A172 (cell line): ENCODE data around the gene KCNC1. TPM values are rescaled to one million over a fixed set of nuclear protein-coding genes. Genes with fewer than 3 reads are reported as not detected.

Source experiments
- DNase-seq: peaks from one replicate; pipeline ENCODE4 v3.0.0-alpha.2; 2015; ENCODE audit warnings: low spot score
- total RNA-seq: library from RNA; depleted of rRNA; stranded (reverse); fragments of >200 nt; shearing (Covaris generic); gene quantifications from 2 replicates; pipeline ENCODE4 v1.2.3, GENCODE V29; 2014; rRNA removed

Gene KCNC1
- total RNA-seq, 1 experiment from 2014 or later = not detected

GRCh38 chr11:17821648-17822400, 87.2 kb downstream of the KCNC1 start:
- DNase-seq = no peak

- DNase-seq = no peak
Measured at GRCh38 chr11:17822401-17822781, 87.8 kb downstream of the KCNC1 start.

- DNase-seq = no peak
Measured at GRCh38 chr11:17827006-17827405, 92.4 kb downstream of the KCNC1 start.

GRCh38 chr11:17828311-17828751, 93.8 kb downstream of the KCNC1 start:
- DNase-seq = no peak

GRCh38 chr11:17831228-17831627, 96.6 kb downstream of the KCNC1 start:
- DNase-seq = no peak

- no peak for DNase-seq
Measured at GRCh38 chr11:17831883-17832282, 97.3 kb downstream of the KCNC1 start.

Other genes starting within 250 kb of the KCNC1 start
- not detected in 2 replicates for gene USH1C, start 190.4 kb upstream of the KCNC1 start, total RNA-seq
- gene OTOG, start 187.5 kb upstream of the KCNC1 start, total RNA-seq = not detected in 2 replicates
- not detected in 2 replicates for gene MYOD1, start 15.2 kb upstream of the KCNC1 start, total RNA-seq